BLaER1 treated with 17β-estradiol and CSF1 and Interleukin-3, amounts not matched to agents 10 nM and 100 nM (cell line): Measurements from ENCODE around the gene FHDC1.

ENCODE experiments used
- H3K27ac ChIP-seq, 11 experiments: shearing (Covaris generic); formaldehyde crosslinking; 2 replicates each; pipeline ENCODE4 v1.8.1; 2022
- H3K27me3 ChIP-seq, 11 experiments: shearing (Covaris generic); formaldehyde crosslinking; 2 replicates each; pipeline ENCODE4 v1.8.1; 2022
- H3K36me3 ChIP-seq, 11 experiments: shearing (Covaris generic); formaldehyde crosslinking; 2 replicates each; pipeline ENCODE4 v1.8.1; 2022
- H3K4me1 ChIP-seq, 10 experiments: shearing (Covaris generic); formaldehyde crosslinking; 2 replicates each; pipeline ENCODE4 v1.8.1; 2022
- H3K4me2 ChIP-seq, 11 experiments: shearing (Covaris generic); formaldehyde crosslinking; 2 replicates each; pipeline ENCODE4 v1.8.1; 2022
- H3K4me3 ChIP-seq, 10 experiments: shearing (Covaris generic); formaldehyde crosslinking; 2 replicates each; pipeline ENCODE4 v1.8.1; 2022
- H3K9ac ChIP-seq, 11 experiments: shearing (Covaris generic); formaldehyde crosslinking; 2 replicates each; pipeline ENCODE4 v1.8.1; 2022
- H3K9me3 ChIP-seq, 11 experiments: shearing (Covaris generic); formaldehyde crosslinking; replicated peaks in 1 of 11; 2 replicates each; pipeline ENCODE4 v1.8.1; 2022
- H4K20me1 ChIP-seq, 11 experiments: shearing (Covaris generic); formaldehyde crosslinking; 2 replicates each; pipeline ENCODE4 v1.8.1; 2022
- Cebpa-rat ChIP-seq, 11 experiments: shearing (Covaris generic); IDR thresholded peaks; 2 replicates each; pipeline ENCODE4 v1.8.1; 2022

Gene FHDC1

GRCh38 chr4:152960082-152960481, 24.0 kb downstream of the FHDC1 start:
- Histone ChIP-seq H3K4me1 (peaks cover 0 to 9% (median 3%) of the 10 kb centered on the region in 10 experiments; a peak in 7 of 20 replicates), H3K9me3 (no peaks in the 10 kb centered on the region), H3K4me2 (no peak overlapping the region), H3K27me3 (no peaks in the 10 kb centered on the region), H3K36me3 (no peaks in the 10 kb centered on the region), H4K20me1 (no peaks in the 10 kb centered on the region), H3K27ac (no peak overlapping the region), H3K9ac (no peak overlapping the region), H3K4me3 (no peak overlapping the region)
- TF ChIP-seq Cebpa-rat (IDR thresholded peaks at IDR 0.05) = no peak

- Histone ChIP-seq H3K4me1 (peaks cover 0 to 9% (median 3%) of the 10 kb centered on the region in 10 experiments; a peak in 7 of 20 replicates), H3K36me3 (no peaks in the 10 kb centered on the region), H3K9me3 (no peaks in the 10 kb centered on the region), H3K4me2 (no peak overlapping the region), H4K20me1 (no peaks in the 10 kb centered on the region), H3K4me3 (no peak overlapping the region), H3K9ac (no peak overlapping the region), H3K27me3 (no peaks in the 10 kb centered on the region), H3K27ac (no peak overlapping the region)
- no peak for TF ChIP-seq Cebpa-rat (IDR thresholded peaks at IDR 0.05)
These were observed 25.1 kb downstream of the FHDC1 start for GRCh38 chr4:152961014-152961772.

DNA sequence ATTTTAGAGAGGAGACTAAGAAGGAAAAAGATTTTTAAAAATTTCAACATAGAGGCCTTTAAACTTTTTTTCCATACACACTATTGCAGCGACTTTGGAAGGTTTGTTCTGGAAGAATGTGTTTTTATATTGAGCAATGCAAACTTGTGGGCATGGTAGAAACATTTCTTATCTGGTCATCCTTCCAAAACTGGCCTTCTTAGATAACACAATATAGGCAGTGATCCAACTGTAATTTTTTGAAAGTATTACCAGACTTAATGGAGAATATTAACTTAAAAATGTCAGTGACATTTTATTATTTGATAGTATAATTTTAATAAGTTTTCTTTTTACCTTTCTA, 25.6 kb downstream of the FHDC1 start:
- H4K20me1 ChIP-seq = no peaks in the 10 kb centered on the region
- no peaks in the 10 kb centered on the region for H3K9me3 ChIP-seq
- H3K4me3 ChIP-seq = no peak overlapping the region
- no peak overlapping the region for H3K27ac ChIP-seq
- no peaks in the 10 kb centered on the region for H3K36me3 ChIP-seq
- H3K9ac ChIP-seq = no peak overlapping the region
- peaks cover 0 to 6% (median under 1%) of the 10 kb centered on the region in 10 experiments; a peak in 8 of 20 replicates for H3K4me1 ChIP-seq
- no peak for TF ChIP-seq Cebpa-rat (IDR thresholded peaks at IDR 0.05)
- no peak overlapping the region for H3K4me2 ChIP-seq
- no peaks in the 10 kb centered on the region for H3K27me3 ChIP-seq

GRCh38 chr4:152962150-152962549, 26.0 kb downstream of the FHDC1 start:
- no peaks in the 10 kb centered on the region for H4K20me1 ChIP-seq
- H3K9me3 ChIP-seq = no peaks in the 10 kb centered on the region
- H3K27me3 ChIP-seq = no peaks in the 10 kb centered on the region
- no peak overlapping the region for H3K9ac ChIP-seq
- H3K36me3 ChIP-seq = no peaks in the 10 kb centered on the region
- no peak overlapping the region for H3K27ac ChIP-seq
- H3K4me1 ChIP-seq = peaks cover 1 to 6% (median 4%) of the 10 kb centered on the region in 10 experiments; a peak in 17 of 20 replicates
- TF ChIP-seq Cebpa-rat (IDR thresholded peaks at IDR 0.05) = no peak
- H3K4me2 ChIP-seq = no peak overlapping the region
- no peak overlapping the region for H3K4me3 ChIP-seq

DNA sequence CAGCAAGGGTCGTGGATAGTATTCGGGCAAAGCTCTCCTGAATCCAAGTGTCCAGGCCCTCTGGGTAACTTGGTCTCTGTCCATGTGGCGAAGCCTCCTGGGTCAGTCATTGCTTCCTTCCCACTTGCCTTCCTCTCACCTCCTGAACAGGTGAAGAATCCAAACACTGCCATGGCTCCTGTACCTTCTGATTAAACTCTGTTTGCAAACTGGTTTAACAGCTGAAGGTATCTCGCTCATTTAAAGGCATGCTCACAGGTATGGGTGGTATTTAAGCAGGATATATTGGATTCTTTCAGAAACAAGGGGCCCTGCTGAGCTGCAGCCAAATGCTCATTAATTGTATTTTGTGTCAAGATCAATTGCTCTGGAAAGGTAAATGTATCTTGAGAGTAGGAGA, 28.2 kb downstream of the FHDC1 start:
- Histone ChIP-seq H3K27me3 (no peaks in the 10 kb centered on the region), H3K4me3 (no peak overlapping the region), H3K27ac (no peak overlapping the region), H3K4me2 (no peak overlapping the region), H3K9ac (no peak overlapping the region), H3K9me3 (no peaks in the 10 kb centered on the region), H4K20me1 (no peaks in the 10 kb centered on the region), H3K36me3 (no peaks in the 10 kb centered on the region), H3K4me1 (peaks cover 10 to 20% (median 13%) of the 10 kb centered on the region in 10 experiments)
- no peak for TF ChIP-seq Cebpa-rat (IDR thresholded peaks at IDR 0.05)

- Histone ChIP-seq H3K27me3 (no peaks in the 10 kb centered on the region), H3K27ac (no peak overlapping the region), H3K4me1 (peaks cover 10 to 20% (median 13%) of the 10 kb centered on the region in 10 experiments), H4K20me1 (no peaks in the 10 kb centered on the region), H3K9ac (no peak overlapping the region), H3K36me3 (no peaks in the 10 kb centered on the region), H3K4me2 (no peak overlapping the region), H3K9me3 (no peaks in the 10 kb centered on the region), H3K4me3 (no peak overlapping the region)
- TF ChIP-seq Cebpa-rat (IDR thresholded peaks at IDR 0.05) = no peak
These were observed 29.5 kb downstream of the FHDC1 start for GRCh38 chr4:152965611-152966010.

DNA sequence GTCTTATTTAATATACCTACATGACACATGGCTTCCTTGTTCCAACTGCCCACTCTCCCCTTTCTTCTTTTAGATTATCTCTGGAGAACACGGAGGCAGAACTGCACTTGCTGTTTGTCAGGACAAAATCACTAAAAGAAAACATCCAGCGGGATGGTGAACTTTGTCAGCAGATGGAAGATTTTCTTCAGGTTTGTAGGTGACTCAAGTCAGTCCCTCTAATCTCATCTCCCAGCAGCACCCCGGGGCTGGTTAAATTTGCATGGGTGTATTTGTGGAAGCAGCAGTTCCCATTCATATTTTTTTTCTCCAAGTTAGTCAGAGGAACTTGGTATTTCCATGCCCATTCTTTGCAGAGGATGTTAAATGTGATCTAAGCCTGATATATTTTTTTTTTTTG, 31.8 kb downstream of the FHDC1 start:
- no peak overlapping the region for H3K4me3 ChIP-seq
- no peak for TF ChIP-seq Cebpa-rat (IDR thresholded peaks at IDR 0.05)
- no peaks in the 10 kb centered on the region for H3K36me3 ChIP-seq
- H3K27me3 ChIP-seq = no peaks in the 10 kb centered on the region
- no peaks in the 10 kb centered on the region; a peak in 1 of 22 replicates for H3K9me3 ChIP-seq
- no peaks in the 10 kb centered on the region for H4K20me1 ChIP-seq
- peaks cover 10 to 20% (median 13%) of the 10 kb centered on the region in 10 experiments for H3K4me1 ChIP-seq
- peak overlapping the region; percentile 4 to 59 (median 37); a peak in 19 of 22 replicates for H3K4me2 ChIP-seq
- H3K27ac ChIP-seq = no peak overlapping the region
- no peak overlapping the region for H3K9ac ChIP-seq

DNA sequence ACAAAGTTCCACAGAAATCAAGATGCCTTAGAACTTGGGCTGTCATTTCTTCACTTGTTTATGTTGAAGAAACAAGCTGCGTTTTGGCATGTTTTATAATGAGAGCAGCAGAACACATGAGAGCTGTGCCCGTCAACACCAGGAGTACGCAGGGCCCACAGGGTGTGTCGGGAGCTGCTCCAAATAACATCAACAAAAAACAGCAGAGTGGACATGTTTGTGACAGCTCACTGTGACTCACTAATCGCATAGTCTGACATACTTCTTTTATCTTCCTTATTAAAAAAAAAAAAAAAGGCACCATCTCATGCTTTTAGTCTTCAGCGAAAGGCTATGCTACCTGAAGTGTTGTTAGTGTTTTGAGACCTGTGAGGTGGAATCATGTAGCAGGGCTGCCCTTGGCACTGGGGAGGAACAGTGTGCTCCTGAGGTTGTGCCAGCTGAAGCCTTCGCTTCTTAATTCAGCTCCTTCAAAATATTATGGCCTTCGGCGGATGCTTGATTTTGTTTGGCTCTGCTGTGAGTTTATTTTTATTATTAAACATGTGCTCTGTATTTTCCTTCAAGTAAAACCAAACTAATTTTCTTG, 32.8 kb downstream of the FHDC1 start:
- Histone ChIP-seq H3K4me3 (no peak overlapping the region), H3K27me3 (no peaks in the 10 kb centered on the region), H4K20me1 (no peaks in the 10 kb centered on the region), H3K9me3 (no peaks in the 10 kb centered on the region; a peak in 1 of 22 replicates), H3K4me1 (peaks cover 10 to 20% (median 13%) of the 10 kb centered on the region in 10 experiments), H3K4me2 (0 out of 22 replicates have a peak overlapping the region, but pooled peaks of 1 of the 11 experiments have one; percentile 3), H3K27ac (no peak overlapping the region), H3K36me3 (no peaks in the 10 kb centered on the region), H3K9ac (no peak overlapping the region)
- TF ChIP-seq Cebpa-rat (IDR thresholded peaks at IDR 0.05) = no peak

- H3K4me1 ChIP-seq = peaks cover 10 to 20% (median 13%) of the 10 kb centered on the region in 10 experiments
- no peak for TF ChIP-seq Cebpa-rat (IDR thresholded peaks at IDR 0.05)
- no peaks in the 10 kb centered on the region for H4K20me1 ChIP-seq
- no peak overlapping the region for H3K4me3 ChIP-seq
- H3K9me3 ChIP-seq = no peaks in the 10 kb centered on the region; a peak in 1 of 22 replicates
- no peak overlapping the region for H3K4me2 ChIP-seq
- H3K36me3 ChIP-seq = no peaks in the 10 kb centered on the region
- H3K27ac ChIP-seq = no peak overlapping the region
- no peaks in the 10 kb centered on the region for H3K27me3 ChIP-seq
- no peak overlapping the region for H3K9ac ChIP-seq
These were observed 34.1 kb downstream of the FHDC1 start for GRCh38 chr4:152970102-152970820.
